ENCODE measurements around the gene ABCC2. TPM values are rescaled to one million over a fixed set of nuclear protein-coding genes. Genes with fewer than 3 reads are reported as not detected.

ABCC2 gene
- total and polyA plus RNA-seq, 9 of the 15 experiments (the other 6 are each of a cell fraction or from before 2014, with no cell fraction given): 0.03 to 0.18 (median 0.10) TPM; not detected in 1

DNA sequence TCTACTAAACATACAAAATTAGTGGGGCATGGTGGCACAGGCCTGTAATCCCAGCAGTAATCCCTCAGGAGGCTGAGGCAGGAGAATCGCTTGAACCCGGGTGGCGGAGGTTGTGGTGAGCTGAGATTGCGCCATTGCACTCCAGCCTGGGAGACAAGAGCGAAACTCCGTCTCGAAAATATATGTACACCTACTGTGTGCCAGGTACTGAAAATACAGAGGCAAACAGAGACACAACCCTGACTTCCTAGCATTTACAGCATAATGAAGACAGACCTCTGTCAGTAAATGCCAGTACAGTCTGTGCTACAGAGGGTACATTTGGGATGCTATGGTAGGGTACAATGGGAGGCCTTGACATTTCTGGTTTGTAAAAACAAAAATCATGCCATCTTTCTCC lies 66.6 kb downstream of the ABCC2 start:
- ChIA-PET POLR2A (interaction anchor here (0.7 to 1.5 kb wide), 2 partner anchors 11 to 12 kb away, joined by 3 to 4 read pairs; no protein-coding TSS in a partner anchor), CTCF (ENCODE audit: low intra/inter-chr PET ratio) (no interaction called here)
- no peak for ATAC-seq
- Histone ChIP-seq H3K4me3 (no peak overlapping the region), H3K9me1 (ENCODE audit: control insufficient read depth, insufficient read depth, low read length) (no peaks in the 10 kb centered on the region), H2AFZ (ENCODE audit: low read depth, low read length) (no peak overlapping the region), H3K9ac (ENCODE audit: insufficient read depth in 1 of 2, low read depth in 2 of 2, low read length in 2 of 2) (no peak overlapping the region), H3K79me2 (ENCODE audit: control insufficient read depth, insufficient read depth, low read length) (no peaks in the 10 kb centered on the region), H3K27me3 (ENCODE audit: control insufficient read depth in 2 of 2, insufficient read depth in 2 of 2, low read length in 2 of 2) (peaks cover 10 to 34% of the 10 kb centered on the region in 2 experiments; a peak in 4 of 5 replicates), H3K4me1 (replicated peaks in 1 of 2; ENCODE audit: control insufficient read depth in 2 of 2, insufficient read depth in 2 of 2, low read length in 2 of 2) (no peaks in the 10 kb centered on the region), H3K4me2 (ENCODE audit: insufficient read depth, low read length) (no peak overlapping the region), H3K36me3 (ENCODE audit: control insufficient read depth, insufficient read depth, low read length) (no peaks in the 10 kb centered on the region), H4K20me1 (replicated peaks; ENCODE audit: control insufficient read depth, insufficient read depth, low read length) (no peaks in the 10 kb centered on the region), H3K9me3 (replicated peaks; ENCODE audit: control insufficient read depth, insufficient read depth, low read depth, low read length) (no peaks in the 10 kb centered on the region), H3K27ac (ENCODE audit: extremely low read depth, low read depth, low read length) (no peak overlapping the region)
- no peak for DNase-seq (ENCODE audit: extremely low read depth in 1 of 4, low spot score in 3 of 4)
- intact Hi-C loops (cut with micrococcal nuclease): loop anchor here (5.0 to 10.0 kb wide), 2 partner anchors 393 to 586 kb away; no protein-coding TSS in a partner anchor
- WGBS (ENCODE audit: insufficient coverage, low coverage, missing lambda C conversion rate): 11% methylated on average over 7 of the region's 7 CpGs
- in situ Hi-C loops (cut with MboI): loop anchor here (5.0 to 10.0 kb wide), 2 partner anchors 198 to 656 kb away; no protein-coding TSS in a partner anchor
- BruUV-seq (replicated peaks): no TSS peak
- no peak for TF ChIP-seq NR0B1 (IDR thresholded peaks at IDR 0.05; ENCODE audit: partially characterized antibody)
- no peak for TF ChIP-seq HDGF (IDR thresholded peaks at IDR 0.05)
- no peak for TF ChIP-seq ADNP (tag; IDR thresholded peaks at IDR 0.05)
- TF ChIP-seq CSDE1 (IDR thresholded peaks at IDR 0.05): no peak
- no peak for FAIRE-seq

GRCh38 chr10:99849536-99849935 lies 67.1 kb downstream of the ABCC2 start:
- Histone ChIP-seq H3K9ac (ENCODE audit: insufficient read depth in 1 of 2, low read depth in 2 of 2, low read length in 2 of 2) (no peak overlapping the region), H3K9me1 (ENCODE audit: control insufficient read depth, insufficient read depth, low read length) (no peaks in the 10 kb centered on the region), H3K4me2 (ENCODE audit: insufficient read depth, low read length) (no peak overlapping the region), H3K9me3 (replicated peaks; ENCODE audit: control insufficient read depth, insufficient read depth, low read depth, low read length) (no peaks in the 10 kb centered on the region), H4K20me1 (replicated peaks; ENCODE audit: control insufficient read depth, insufficient read depth, low read length) (no peaks in the 10 kb centered on the region), H3K36me3 (ENCODE audit: control insufficient read depth, insufficient read depth, low read length) (no peaks in the 10 kb centered on the region), H3K4me1 (replicated peaks in 1 of 2; ENCODE audit: control insufficient read depth in 2 of 2, insufficient read depth in 2 of 2, low read length in 2 of 2) (no peaks in the 10 kb centered on the region), H3K4me3 (no peak overlapping the region), H3K79me2 (ENCODE audit: control insufficient read depth, insufficient read depth, low read length) (no peaks in the 10 kb centered on the region), H3K27me3 (ENCODE audit: control insufficient read depth in 2 of 2, insufficient read depth in 2 of 2, low read length in 2 of 2) (peaks cover 8 to 29% of the 10 kb centered on the region in 2 experiments; a peak in 4 of 5 replicates), H3K27ac (ENCODE audit: extremely low read depth, low read depth, low read length) (no peak overlapping the region), H2AFZ (ENCODE audit: low read depth, low read length) (no peak overlapping the region)
- POLR2A ChIA-PET: interaction anchor here (1.5 kb wide), 1 partner anchor 10 kb away, joined by 3 read pairs; no protein-coding TSS in a partner anchor
- ATAC-seq (no peak), DNase-seq (ENCODE audit: extremely low read depth in 1 of 4, low spot score in 3 of 4) (no peak), FAIRE-seq (no peak)
- intact Hi-C loops (cut with micrococcal nuclease): loop anchor here (5.0 to 10.0 kb wide), 2 partner anchors 393 to 585 kb away; no protein-coding TSS in a partner anchor
- CTCF ChIA-PET (ENCODE audit: low intra/inter-chr PET ratio): no interaction called here
- in situ Hi-C loops (cut with MboI): loop anchor here (5.0 to 10.0 kb wide), 2 partner anchors 198 to 655 kb away; no protein-coding TSS in a partner anchor
- no peak for TF ChIP-seq GATA2 (CRISPR knock-in tag; IDR thresholded peaks at IDR 0.05)
- no peak for TF ChIP-seq CGGBP1 (CRISPR knock-in tag; IDR thresholded peaks at IDR 0.05)
- no peak for TF ChIP-seq CREBBP (IDR thresholded peaks at IDR 0.05; ENCODE audit: low read depth, low read length)
- no peak for TF ChIP-seq ZNF76 (CRISPR knock-in tag; IDR thresholded peaks at IDR 0.05; ENCODE audit: borderline replicate concordance)
- TF ChIP-seq RBM17 (IDR thresholded peaks at IDR 0.05; ENCODE audit: borderline replicate concordance, low read depth, low read length): no peak
- no peak for TF ChIP-seq NR4A1 (CRISPR knock-in tag; IDR thresholded peaks at IDR 0.05)
- TF ChIP-seq NR4A1 (tag; IDR thresholded peaks at IDR 0.05): no peak
- BruUV-seq (replicated peaks): no TSS peak
- 0% methylated on average over 2 of the region's 2 CpGs for WGBS (ENCODE audit: insufficient coverage, low coverage, missing lambda C conversion rate)
